SK-MEL-5 (cell line): Measurements from ENCODE around the gene SLC12A7. TPM values are rescaled to one million over a fixed set of nuclear protein-coding genes. Genes with fewer than 3 reads are reported as not detected.
A peak's percentile ranks its signal among the peaks of the same experiment; 100 is the strongest.
"Not testable (repeated sequence)": the region's sequence is repeated elsewhere in the genome, so short reads cannot be mapped to it uniquely, and the experiment has no call there.

ENCODE experiments used
- DNase-seq: peaks from one replicate; pipeline ENCODE4 v3.0.0-alpha.2; 2016; ENCODE audit warnings: low read depth, low spot score
- in situ Hi-C: cut with HindIII; loops from 2 replicates; pipeline ENCODE4 v1.10.0; 2016; ENCODE audit warnings: low sequenced_read_pairs, high pct_unique_total_duplicates, low pct_unique_long_range_greater_than_20kb
- polyA plus RNA-seq, 2 experiments: library from polyadenylated mRNA; depleted of rRNA; stranded (reverse); fragments of >200 nt; gene quantifications; 2 replicates each; pipeline ENCODE4 v1.2.3, GENCODE V29; 2015
- total RNA-seq: library from RNA; depleted of rRNA; stranded (reverse); fragments of >200 nt; shearing (Covaris generic); gene quantifications from 2 replicates; pipeline ENCODE4 v1.2.3, GENCODE V29; 2014; rRNA removed

Gene SLC12A7
- 11.6 and 12.1 TPM in 2 replicates for total RNA-seq
- 29.5 and 31.4 TPM in 2 replicates for polyA plus RNA-seq (2015; cell fraction: cytosol; rRNA removed)
- 114 and 127 TPM in 2 replicates for polyA plus RNA-seq (2015; cell fraction: nucleus; rRNA removed)

DNA sequence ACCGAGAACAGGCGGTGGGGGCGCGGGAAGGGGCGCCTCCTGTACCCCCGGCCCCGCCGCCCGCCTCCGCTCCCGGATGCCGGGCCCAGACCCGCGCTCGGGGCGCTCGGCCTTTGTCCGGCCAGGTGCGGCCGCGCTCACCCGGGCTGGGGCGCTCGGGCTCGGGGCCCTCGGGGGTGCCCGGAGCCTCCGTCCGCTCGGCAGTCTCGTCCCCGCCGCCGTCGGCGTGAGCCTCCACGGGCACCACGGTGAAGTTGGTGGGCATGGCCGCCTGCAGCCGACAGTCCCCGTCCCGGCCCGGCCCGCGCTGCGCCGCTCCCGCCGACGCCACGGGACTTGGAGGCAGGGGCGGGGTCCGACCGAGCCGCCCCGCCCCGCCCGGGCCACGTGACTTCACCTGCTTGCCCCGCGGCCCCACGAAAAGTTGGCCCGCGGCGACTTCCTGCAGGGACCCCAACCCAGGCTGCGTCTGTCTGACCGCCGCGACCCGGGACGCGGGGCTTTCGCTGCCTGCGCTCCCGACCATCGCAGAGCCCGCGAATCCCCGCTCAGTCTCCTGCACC lies at the start of gene SLC12A7:
SLC12A7 (minus strand) TSS at position 337 of the 563 bp plus-strand sequence; CDS start at position 265, 72 bp downstream.
- in situ Hi-C loops: no loop called here
- peak; percentile 54 for DNase-seq

DNA sequence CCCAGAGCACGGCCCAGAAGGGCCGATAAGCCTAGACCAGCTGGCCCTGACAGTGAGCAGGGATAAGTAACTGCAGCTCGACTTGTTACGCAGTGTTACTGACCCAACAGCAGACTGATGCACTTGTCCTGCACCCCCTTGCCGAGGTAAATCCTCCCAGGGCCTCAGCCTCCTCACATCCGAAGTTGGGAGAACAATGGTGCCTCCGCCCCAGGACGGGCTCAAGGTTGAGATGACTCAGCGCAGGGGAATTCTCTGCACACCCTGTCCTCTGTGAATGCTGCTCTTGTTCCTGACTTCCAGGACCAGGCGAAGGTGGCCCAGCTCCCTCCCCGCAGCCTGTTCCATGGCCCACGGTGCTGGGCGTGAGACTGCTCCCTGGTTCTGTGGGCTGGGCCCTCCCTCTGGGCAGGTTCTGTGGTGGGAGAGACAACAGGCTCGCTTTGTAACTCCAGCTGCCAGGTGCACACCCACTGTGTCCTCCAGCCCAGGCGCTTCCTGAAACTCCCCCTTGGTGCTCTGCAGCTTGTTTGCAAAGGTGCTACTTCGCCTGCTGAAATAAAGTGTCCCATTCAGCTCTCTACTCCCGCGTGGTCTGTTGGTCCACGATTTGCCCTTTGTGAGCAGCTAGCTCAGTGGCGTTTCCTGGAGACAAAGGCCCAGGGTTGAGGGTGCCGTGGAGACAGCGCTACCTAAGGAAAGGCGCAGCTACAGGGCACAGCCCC lies 49.4 kb upstream of the SLC12A7 start:
- DNase-seq: peak; percentile 37
- in situ Hi-C loops: loop anchor here (25.0 kb wide), 1 partner anchor 224 kb away; no protein-coding TSS in a partner anchor

DNA sequence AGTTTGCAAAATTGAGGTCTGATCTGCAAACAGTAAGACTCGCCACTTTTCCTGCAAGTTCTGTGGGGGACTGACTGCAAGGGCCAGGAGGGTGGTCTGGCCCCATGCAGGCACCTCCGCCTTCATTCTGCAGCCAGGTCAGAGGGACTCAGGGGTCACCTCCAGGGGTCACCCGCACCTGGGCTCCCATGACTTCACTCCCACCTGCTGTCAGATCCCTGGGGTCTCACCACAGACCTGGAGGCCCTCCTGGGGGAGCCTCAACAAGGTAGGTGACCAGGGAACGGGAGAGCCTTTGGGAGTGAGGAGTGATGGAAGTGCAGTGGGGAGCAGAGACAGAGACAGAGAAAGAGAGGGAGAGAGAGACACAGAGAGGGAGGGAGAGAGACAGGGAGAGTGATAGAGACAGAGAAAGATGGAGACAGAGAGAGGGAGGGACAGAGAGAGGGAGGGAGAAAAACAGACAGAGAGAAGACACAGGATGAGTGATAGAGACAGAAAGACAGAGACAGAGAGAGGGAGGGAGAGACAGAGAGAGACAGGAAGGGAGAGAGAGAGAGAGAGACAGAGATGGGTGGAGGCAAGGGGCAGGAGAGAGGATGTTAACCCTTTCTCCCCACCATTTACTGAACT lies 48.0 kb upstream of the SLC12A7 start:
- no peak for DNase-seq
- in situ Hi-C loops: loop anchor here (25.0 kb wide), 1 partner anchor 223 kb away; no protein-coding TSS in a partner anchor

DNA sequence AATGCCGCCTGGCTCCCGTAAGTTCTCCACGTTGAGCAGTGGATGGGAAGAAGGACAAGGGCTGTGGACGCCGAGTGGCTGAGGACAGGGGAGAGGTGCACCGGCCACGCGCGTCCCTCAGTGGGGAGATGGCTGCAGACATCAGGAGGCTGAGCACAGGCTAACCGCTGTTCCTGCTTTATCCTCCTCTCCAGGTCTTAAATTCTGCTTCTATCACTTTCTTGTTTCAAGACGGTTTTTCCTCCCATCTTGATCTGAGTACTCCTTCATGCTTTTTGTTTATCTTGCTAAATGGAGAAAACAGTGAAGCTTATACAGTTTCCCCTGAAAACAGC lies 47.4 kb upstream of the SLC12A7 start:
- no peak for DNase-seq
- in situ Hi-C loops: loop anchor here (25.0 kb wide), 1 partner anchor 222 kb away; no protein-coding TSS in a partner anchor

DNA sequence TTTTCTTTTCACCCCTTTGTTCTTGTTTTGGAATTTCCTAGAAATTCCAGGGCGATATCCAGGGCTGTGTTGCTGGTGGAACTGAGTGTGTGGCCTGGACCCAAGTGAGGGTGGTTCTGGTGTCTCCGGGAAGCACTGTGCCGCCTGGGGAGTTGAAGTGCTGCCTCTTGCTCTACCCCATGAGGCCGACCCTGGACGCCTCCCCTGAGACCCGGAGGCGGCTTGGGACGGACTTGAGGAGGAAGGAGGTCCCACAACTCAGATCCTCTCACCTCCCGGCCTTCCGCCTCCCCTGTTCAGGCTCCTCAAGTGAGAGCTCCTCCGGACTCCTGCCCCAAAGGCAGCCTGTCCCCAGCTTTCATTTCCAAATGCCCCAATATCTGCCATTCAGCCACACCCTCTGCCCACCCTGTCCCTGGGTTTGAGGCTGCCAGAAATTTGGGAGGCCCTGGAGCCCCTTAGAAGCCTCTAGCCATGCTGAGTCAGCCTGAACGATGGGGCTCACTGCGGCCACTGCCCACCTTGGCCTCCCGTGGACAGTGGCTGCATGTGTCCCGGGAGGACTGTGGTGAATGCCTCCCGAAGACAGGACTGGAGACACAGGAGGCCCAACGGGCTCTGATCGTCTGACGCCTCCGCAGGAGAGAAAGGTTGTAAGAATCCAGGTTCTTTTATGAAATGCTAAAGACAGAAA lies 46.9 kb upstream of the SLC12A7 start:
- in situ Hi-C loops: loop anchor here (25.0 kb wide), 1 partner anchor 221 kb away; no protein-coding TSS in a partner anchor
- no peak for DNase-seq

DNA sequence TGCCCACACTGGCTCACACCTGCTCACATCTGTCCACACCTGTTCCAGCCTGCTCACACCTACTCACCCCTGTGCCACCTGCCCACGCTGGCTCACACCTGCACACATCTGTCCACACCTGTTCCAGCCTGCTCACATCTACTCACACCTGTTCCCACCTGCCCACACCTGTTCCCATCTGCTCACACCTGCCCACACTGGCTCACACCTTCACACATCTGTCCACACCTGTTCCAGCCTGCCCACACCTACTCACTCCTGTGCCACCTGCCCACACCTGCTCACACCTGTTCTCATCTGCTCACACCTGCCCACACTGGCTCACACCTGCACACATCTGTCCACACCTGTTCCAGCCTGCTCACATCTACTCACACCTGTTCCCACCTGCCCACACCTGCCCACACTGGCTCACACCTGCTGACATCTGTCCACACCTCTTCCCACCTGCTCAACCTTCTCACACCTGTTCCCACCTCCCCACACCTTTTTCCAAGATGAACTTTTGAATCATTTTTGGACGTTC lies 45.7 kb upstream of the SLC12A7 start:
- DNase-seq: not testable (repeated sequence)
- in situ Hi-C loops: loop anchor here (25.0 kb wide), 1 partner anchor 220 kb away; no protein-coding TSS in a partner anchor

DNA sequence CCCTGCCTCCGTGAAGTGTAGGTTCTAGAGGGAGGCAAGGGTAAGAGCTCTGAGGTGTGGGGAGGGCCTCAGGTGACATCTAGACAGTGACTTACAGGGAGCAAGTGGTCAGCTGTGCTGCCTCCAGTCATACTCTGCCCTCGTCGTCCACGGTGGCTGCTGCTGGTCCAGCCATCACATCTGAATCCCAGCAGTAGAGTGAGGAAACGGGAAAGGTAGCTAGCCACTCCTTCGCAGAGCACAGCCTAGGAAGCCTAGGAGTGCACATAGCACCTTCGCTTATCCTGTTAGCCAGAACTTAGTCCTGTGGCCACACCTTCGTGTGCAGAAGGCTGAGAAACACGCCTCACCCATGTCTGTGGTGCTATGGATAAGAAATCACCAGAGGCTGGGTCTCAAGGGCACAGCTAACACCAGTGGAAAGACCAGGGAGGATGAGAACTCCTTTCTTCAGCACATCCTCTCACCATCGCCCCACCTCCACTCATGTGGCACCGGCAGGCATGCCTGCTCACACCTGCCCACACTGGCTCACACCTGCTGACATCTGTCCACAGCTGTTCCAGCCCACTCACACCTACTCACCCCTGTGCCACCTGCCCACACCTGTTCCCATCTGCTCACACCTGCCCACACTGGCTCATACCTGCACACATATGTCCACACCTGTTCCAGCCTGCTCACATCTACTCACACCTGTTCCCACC lies 45.0 kb upstream of the SLC12A7 start:
- DNase-seq: no peak
- in situ Hi-C loops: loop anchor here (25.0 kb wide), 1 partner anchor 220 kb away; no protein-coding TSS in a partner anchor

DNA sequence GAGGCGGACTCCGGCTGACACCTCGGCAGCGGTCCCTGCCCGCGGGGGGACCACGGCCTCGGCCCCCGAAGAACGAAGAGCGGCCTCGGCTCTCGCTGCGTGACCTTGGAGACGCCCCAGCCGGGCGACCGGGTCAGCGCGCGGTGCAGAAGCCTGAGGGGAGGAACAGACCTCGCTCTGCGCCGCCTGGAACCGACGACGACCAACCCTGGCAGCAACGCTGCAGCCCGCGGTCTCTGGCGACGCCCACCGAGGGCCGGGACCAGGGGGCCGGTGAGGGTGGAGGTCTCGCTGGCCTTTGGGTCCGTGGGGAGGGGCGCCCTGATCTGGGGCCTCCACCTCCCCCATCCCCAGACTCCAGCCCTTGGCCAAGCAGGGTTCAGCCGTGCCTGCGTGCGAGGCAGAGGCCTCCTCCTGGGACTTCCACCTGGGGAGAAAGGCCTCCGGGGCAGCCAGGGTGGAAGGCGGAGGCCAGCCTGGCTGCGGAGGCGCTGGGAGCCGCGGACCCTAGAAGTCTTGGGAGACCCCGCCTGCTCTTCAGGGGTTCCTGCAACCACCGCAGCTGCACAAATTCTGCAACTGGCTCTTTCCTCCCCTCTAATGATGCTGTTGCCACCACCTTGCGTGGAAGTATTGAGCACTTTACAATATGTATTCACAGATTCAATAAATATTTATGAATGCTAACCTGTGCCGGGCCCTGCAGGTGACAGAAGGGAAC lies 44.3 kb upstream of the SLC12A7 start:
- in situ Hi-C loops: loop anchor here (25.0 kb wide), 1 partner anchor 219 kb away; no protein-coding TSS in a partner anchor
- no peak for DNase-seq

DNA sequence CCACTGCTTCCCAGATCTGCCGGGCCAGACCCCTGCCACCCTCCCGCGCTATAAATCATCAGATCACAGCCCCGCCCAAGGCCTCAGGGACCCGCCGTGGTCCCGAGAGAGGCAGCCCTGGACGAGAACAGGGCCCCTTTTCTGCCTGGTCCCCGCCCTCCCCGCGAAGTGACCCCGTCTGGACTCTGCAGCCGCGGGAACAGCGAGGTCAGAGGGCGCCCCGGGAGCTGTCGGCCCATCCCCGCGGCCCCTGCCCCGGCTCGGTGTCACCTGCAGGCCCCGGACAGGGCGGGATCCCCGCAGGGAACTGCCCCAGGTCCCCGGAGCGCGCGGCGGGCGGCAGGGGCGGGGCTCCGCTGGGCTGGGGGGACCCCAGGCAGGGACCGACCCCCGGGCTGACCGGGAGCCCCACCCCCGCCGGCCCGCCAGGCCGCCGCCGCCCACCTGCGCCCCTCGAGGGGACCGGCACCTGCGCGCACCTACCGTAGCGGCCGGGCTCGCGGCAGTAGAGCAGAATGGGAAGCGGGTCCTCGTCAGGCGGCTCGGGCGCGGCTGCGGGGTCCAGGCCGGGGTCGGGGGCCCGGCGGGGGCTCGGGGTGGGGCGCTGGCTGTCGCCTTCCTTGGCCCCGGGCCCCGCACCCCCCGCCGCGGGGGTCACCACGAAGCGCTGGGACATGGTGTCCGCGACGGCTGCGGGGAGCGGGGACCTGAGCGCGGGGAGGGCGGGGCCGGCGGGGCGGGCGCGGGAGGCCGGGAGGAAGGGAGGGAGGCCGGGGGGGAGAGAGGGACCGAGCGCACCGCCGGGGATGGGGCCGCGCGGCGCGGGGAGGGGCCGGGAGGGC lies 43.5 kb upstream of the SLC12A7 start:
- DNase-seq: no peak
- in situ Hi-C loops: loop anchor here (25.0 kb wide), 1 partner anchor 218 kb away; no protein-coding TSS in a partner anchor

DNA sequence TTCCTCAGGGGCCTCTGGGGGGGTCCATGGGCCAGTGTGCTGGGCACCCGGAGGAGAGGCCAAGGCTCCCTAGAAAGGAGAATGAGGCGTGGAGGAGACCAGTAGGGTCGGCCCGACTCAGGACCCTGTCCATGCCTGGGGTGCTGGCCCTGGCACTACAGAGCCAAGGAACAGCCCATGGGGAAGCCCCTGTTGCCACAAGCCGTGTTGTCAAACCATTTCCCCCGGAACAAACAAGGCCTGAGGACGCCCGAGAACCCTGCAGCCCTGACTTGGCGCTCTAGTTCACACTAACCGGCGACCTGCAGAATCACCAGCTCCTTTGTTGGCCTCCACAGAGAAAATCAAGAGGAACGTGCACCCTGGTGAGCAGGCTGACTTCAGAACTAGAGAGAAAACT lies 41.6 kb upstream of the SLC12A7 start:
- no peak for DNase-seq
- in situ Hi-C loops: loop anchor here (25.0 kb wide), 1 partner anchor 216 kb away; no protein-coding TSS in a partner anchor

DNA sequence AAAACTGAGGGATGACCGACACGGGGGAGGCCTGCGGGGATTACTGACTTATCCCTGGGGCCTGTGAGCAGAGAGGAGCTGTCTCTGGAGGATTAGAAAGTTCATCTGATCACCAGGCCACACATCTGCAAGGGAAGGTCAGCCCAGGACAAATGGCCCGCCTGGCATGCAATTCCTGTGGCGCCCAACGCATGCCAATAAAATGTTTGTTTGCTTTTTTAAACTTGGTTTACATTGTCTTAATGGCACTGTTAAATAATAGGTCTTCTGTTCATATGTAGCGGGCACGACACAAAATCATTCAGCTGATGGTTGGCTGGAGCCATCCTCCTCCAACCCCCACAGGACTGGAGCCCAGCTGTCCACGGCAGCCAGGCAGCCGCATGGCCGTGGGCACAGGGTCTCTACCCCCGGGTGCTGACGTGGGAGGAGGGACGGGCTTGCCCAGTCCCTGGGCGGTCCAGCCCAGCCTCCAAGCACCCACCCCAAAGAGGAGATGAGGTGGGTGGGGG lies 41.0 kb upstream of the SLC12A7 start:
- in situ Hi-C loops: loop anchor here (25.0 kb wide), 1 partner anchor 216 kb away; no protein-coding TSS in a partner anchor
- DNase-seq: peak; percentile 72

DNA sequence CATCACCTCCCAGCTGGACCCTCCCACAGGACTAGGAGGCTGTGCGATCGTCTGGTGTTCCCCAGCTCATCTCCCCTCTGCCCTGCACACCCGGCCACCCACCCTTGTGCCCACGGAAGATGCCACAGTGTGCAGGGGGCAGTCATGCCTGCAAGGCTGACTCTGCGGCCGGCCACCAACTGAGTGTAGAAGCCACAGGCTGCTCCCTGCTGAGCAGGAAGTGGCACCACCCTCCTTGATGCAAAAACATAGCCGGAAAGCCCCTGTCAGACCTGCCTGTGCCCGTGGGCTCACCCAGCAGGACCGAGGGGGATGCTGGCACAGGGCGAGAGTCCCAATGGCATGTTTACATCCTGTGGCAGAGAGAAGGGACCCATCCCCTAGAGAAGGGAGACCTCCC lies 40.3 kb upstream of the SLC12A7 start:
- in situ Hi-C loops: loop anchor here (25.0 kb wide), 1 partner anchor 215 kb away; no protein-coding TSS in a partner anchor
- DNase-seq: no peak

DNA sequence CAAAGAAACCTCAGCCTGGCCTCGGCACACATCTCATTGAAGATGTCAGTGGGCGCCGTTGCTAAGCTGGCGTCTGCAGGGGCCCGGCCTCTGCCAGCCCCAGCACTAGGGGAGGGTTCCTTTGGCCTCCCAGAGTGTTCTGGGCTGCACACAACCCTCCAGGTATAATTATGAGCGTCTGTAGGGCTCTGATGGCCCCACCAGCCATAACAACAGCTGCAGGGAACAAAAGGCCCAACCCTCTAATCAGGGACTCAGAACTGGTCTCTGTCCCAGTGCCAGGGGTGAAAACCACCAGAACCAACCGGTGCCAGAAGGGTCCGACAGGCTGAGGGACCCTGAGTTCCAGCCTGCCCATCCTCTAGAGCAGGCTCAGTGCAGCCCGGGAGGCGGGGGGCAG lies 39.5 kb upstream of the SLC12A7 start:
- in situ Hi-C loops: loop anchor here (25.0 kb wide), 1 partner anchor 214 kb away; no protein-coding TSS in a partner anchor
- DNase-seq: no peak

DNA sequence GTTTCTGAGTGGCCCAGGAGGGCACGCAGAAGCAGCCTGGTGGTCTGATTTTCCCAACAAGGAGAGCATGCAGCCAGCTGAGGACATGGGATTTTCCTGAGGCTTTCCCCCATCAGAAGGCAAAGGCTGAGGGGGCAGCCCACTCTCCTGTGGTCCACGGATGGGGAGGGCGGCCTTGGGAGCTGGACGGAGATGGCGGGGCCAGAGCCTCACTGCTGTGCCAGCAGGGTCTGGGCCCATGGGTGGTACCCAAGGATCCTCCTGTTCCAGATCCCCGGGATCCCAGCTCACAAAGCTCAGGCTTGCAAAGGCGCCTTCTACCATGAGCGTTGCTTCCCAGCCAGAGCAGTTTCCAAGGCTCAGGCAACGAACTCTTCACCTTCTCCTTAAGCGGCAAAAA lies 39.0 kb upstream of the SLC12A7 start:
- in situ Hi-C loops: loop anchor here (25.0 kb wide), 1 partner anchor 214 kb away; no protein-coding TSS in a partner anchor
- DNase-seq: no peak
